ENCODE measurements around the gene INPP5A.

- TF ChIP-seq CTCF (IDR thresholded peaks at IDR 0.05) (no peak), POLR2A (IDR thresholded peaks at IDR 0.05) (no peak)
Observed at GRCh38 chr10:132554991-132555647, 17.5 kb downstream of the INPP5A start.

Data from lower leg skin (tissue), 3 donors.